OCI-LY3 (cell line): ENCODE measurements around the gene ATF3.

Experiments used
- CTCF ChIP-seq: fragments of 200-600, 300-600 bp; sonication (generic); IDR thresholded peaks from 2 replicates; pipeline ENCODE4 v1.5.1; 2014; ENCODE audit warnings: antibody characterized with exemption, low read length, low read depth
- EZH2phosphoT487 ChIP-seq: fragments of 200-600 bp; shearing (Covaris generic); IDR thresholded peaks from 2 replicates; pipeline ENCODE4 v1.6.1; 2018; ENCODE audit warnings: antibody characterized with exemption, mixed run types, low read depth

DNA sequence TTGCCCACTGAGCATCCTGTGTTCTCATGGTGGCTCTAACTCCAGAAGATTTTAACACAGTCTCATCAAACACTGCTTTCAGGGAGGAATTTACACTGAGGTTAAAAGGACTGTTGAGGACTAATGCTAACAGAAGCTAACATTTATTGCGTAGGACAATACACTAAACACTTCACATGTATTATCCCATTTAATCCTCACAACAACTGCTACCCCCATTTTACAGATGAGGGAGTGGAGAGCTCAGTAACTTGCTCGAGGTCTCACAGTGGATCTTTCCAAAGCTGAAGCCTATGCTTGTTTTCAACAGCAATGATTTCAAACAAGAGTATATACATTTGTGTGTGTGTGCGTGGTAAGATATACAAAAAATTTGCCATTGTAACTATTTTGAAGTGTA is 13.9 kb downstream of the ATF3 start:
- TF ChIP-seq CTCF: no peak
- TF ChIP-seq EZH2phosphoT487: no peak
